Neutrophil (primary cell): ENCODE data around the gene HMX1.
A peak's percentile ranks its signal among the peaks of the same experiment; 100 is the strongest.

Experiments
- H3K27ac ChIP-seq: fragments of 200-600 bp; sonication (generic); 2 replicates; pipeline ENCODE4 v1.5.1; 2016; ENCODE audit warnings: mild to moderate bottlenecking, moderate library complexity
- H3K27me3 ChIP-seq: fragments of 200-600 bp; sonication (generic); 2 replicates; pipeline ENCODE4 v1.6.0; 2016; ENCODE audit warnings: mild to moderate bottlenecking
- H3K36me3 ChIP-seq: fragments of 200-600 bp; sonication (generic); 2 replicates; pipeline ENCODE4 v1.5.1; 2017
- H3K4me1 ChIP-seq, 2 experiments: fragments of 200-600 bp in 1 of 2; sonication (generic) in 1 of 2; 1 replicate in 1 of 2; 2 replicates in 1 of 2; pipeline versions ENCODE4 v1.5.1 to v1.6.1; 2013 to 2016; ENCODE audit warnings: low read depth in 1 of 2, low read length in 1 of 2, mild to moderate bottlenecking in 1 of 2, moderate library complexity in 1 of 2; ENCODE audit not compliant: control insufficient read depth in 1 of 2, insufficient read depth in 1 of 2
- H3K4me3 ChIP-seq, 2 experiments: fragments of 200-600 bp in 1 of 2; sonication (generic) in 1 of 2; 1 replicate in 1 of 2; 2 replicates in 1 of 2; pipeline ENCODE4 v1.5.1; 2013 to 2016; ENCODE audit warnings: low read depth in 1 of 2, low read length in 1 of 2, mild to moderate bottlenecking in 1 of 2, moderate library complexity in 1 of 2
- H3K9me3 ChIP-seq: fragments of 200-600 bp; sonication (generic); 2 replicates; pipeline ENCODE4 v1.5.1; 2016
- CTCF ChIP-seq: fragments of 200-600 bp; sonication (generic); IDR thresholded peaks from 2 replicates; pipeline ENCODE4 v1.5.1; 2016; ENCODE audit warnings: antibody characterized with exemption

Gene HMX1

GRCh38 chr4:8917868-8918783 lies 46.5 kb upstream of the HMX1 start:
- H3K27me3 ChIP-seq = peaks cover 4% of the 10 kb centered on the region
- H3K4me1 ChIP-seq = no peaks in the 10 kb centered on the region
- H3K9me3 ChIP-seq = no peaks in the 10 kb centered on the region
- no peaks in the 10 kb centered on the region for H3K36me3 ChIP-seq
- no peak overlapping the region for H3K4me3 ChIP-seq
- no peak overlapping the region for H3K27ac ChIP-seq
- peak; percentile 47 for TF ChIP-seq CTCF

GRCh38 chr4:8917321-8917811 lies 45.7 kb upstream of the HMX1 start:
- Histone ChIP-seq H3K4me1 (no peaks in the 10 kb centered on the region), H3K9me3 (no peaks in the 10 kb centered on the region), H3K27ac (no peak overlapping the region), H3K4me3 (no peak overlapping the region), H3K27me3 (peaks cover 4% of the 10 kb centered on the region), H3K36me3 (no peaks in the 10 kb centered on the region)
- TF ChIP-seq CTCF = no peak

GRCh38 chr4:8916906-8917305 lies 45.3 kb upstream of the HMX1 start:
- no peak overlapping the region for H3K27ac ChIP-seq
- no peaks in the 10 kb centered on the region for H3K36me3 ChIP-seq
- no peak overlapping the region for H3K4me3 ChIP-seq
- H3K27me3 ChIP-seq = peaks cover 4% of the 10 kb centered on the region
- no peak for TF ChIP-seq CTCF
- no peaks in the 10 kb centered on the region for H3K4me1 ChIP-seq
- no peaks in the 10 kb centered on the region for H3K9me3 ChIP-seq

- Histone ChIP-seq H3K27me3 (peaks cover 4% of the 10 kb centered on the region), H3K36me3 (no peaks in the 10 kb centered on the region), H3K4me3 (no peak overlapping the region), H3K4me1 (no peaks in the 10 kb centered on the region), H3K9me3 (no peaks in the 10 kb centered on the region), H3K27ac (no peak overlapping the region)
- TF ChIP-seq CTCF = no peak
These were observed 44.8 kb upstream of the HMX1 start for GRCh38 chr4:8916351-8916885.

GRCh38 chr4:8915201-8916200 lies 43.9 kb upstream of the HMX1 start:
- no peaks in the 10 kb centered on the region for H3K9me3 ChIP-seq
- TF ChIP-seq CTCF = no peak
- H3K36me3 ChIP-seq = no peaks in the 10 kb centered on the region

More at GRCh38 chr4:8915201-8916200, 43.9 kb upstream of the HMX1 start:
- peaks cover 4% of the 10 kb centered on the region for H3K27me3 ChIP-seq
- no peaks in the 10 kb centered on the region for H3K4me1 ChIP-seq
- H3K27ac ChIP-seq = no peak overlapping the region
- no peak overlapping the region for H3K4me3 ChIP-seq
